ENCODE measurements around the gene WDR45B. TPM values are rescaled to one million over a fixed set of nuclear protein-coding genes. Genes with fewer than 3 reads are reported as not detected.
A peak's percentile ranks its signal among the peaks of the same experiment; 100 is the strongest.

Gene WDR45B
- total RNA-seq, 4 donors from 2014 or later, result 85.1 to 104 (median 89.3) TPM

DNA sequence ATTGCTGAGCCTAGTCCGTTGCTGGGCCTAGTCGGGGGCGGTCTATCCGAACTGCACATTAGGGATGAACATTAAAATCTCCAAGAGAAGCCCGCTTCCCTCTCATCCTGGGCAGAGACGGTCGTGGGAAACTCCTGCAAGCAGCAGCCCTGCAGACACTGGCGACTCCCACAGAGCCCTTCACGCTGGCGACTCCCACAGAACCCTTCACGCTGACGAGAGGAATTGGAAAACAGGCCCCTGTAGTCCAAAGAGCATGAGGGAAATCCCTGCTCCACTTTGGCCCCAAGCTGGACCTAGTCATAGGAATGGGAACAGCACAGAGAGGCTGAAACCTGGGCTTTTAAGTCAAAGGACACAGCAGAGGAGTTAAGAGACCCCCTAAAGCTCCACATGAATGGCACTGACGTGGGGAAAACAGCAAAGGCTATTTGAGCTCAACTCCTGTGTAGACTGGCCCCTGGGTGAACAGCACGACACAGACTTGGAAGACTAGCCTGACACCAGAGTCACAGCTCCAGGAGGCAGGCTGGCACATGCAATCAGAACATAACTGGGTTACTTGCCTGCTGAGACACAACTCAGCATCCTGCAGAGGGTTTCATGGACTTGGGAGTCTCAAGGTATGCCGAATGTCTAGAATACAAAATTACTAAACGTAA is 42.2 kb downstream of the WDR45B start:
- TF ChIP-seq POLR2A (IDR thresholded peaks at IDR 0.05), result no peak
- TF ChIP-seq, protein P1, sequence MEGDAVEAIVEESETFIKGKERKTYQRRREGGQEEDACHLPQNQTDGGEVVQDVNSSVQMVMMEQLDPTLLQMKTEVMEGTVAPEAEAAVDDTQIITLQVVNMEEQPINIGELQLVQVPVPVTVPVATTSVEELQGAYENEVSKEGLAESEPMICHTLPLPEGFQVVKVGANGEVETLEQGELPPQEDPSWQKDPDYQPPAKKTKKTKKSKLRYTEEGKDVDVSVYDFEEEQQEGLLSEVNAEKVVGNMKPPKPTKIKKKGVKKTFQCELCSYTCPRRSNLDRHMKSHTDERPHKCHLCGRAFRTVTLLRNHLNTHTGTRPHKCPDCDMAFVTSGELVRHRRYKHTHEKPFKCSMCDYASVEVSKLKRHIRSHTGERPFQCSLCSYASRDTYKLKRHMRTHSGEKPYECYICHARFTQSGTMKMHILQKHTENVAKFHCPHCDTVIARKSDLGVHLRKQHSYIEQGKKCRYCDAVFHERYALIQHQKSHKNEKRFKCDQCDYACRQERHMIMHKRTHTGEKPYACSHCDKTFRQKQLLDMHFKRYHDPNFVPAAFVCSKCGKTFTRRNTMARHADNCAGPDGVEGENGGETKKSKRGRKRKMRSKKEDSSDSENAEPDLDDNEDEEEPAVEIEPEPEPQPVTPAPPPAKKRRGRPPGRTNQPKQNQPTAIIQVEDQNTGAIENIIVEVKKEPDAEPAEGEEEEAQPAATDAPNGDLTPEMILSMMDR (IDR thresholded peaks at IDR 0.05), result no peak
- H3K9me3 ChIP-seq, result no peaks in the 10 kb centered on the region
- intact Hi-C loops (cut with DNase I), result no loop called here
- H3K36me3 ChIP-seq, result peaks cover 5 to 87% (median 29%) of the 10 kb centered on the region in 3 donors
- no peak for DNase-seq
- no peak overlapping the region for H3K4me3 ChIP-seq
- whole genome bisulfite sequencing, 2 donors, result 53 to 65% methylated on average over 3 to 9 of the region's 16 CpGs
- H3K27me3 ChIP-seq, result no peaks in the 10 kb centered on the region
- H3K4me1 ChIP-seq, result peaks cover 0 to 49% (median 13%) of the 10 kb centered on the region in 3 donors
- H3K27ac ChIP-seq, result peak overlapping the region; percentile 9 to 56 (median 53)

DNA sequence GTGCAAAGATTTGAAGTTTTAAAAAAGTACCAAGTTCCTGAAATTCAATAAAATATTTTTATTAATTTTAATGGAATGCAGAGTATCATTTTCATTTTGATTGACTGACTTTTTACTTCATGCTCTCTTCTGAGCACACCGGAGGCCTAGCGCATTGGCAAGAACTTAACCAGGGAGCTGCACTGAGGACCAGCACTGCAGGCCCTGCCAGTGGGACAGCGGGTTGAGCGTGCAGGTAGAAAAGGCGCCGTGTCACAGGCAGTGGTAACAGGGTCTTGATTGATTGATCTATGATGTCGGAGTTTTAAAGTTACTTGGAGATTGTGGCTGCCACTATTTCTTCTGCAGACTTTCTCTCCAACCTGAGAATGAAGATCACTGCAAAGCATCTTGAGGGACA is 43.7 kb downstream of the WDR45B start:
- intact Hi-C loops (cut with DNase I), result no loop called here
- peaks cover 0 to 49% (median 13%) of the 10 kb centered on the region in 3 donors for H3K4me1 ChIP-seq
- TF ChIP-seq, protein P1 (IDR thresholded peaks at IDR 0.05), result no peak
- TF ChIP-seq POLR2A (IDR thresholded peaks at IDR 0.05), result no peak

DNA sequence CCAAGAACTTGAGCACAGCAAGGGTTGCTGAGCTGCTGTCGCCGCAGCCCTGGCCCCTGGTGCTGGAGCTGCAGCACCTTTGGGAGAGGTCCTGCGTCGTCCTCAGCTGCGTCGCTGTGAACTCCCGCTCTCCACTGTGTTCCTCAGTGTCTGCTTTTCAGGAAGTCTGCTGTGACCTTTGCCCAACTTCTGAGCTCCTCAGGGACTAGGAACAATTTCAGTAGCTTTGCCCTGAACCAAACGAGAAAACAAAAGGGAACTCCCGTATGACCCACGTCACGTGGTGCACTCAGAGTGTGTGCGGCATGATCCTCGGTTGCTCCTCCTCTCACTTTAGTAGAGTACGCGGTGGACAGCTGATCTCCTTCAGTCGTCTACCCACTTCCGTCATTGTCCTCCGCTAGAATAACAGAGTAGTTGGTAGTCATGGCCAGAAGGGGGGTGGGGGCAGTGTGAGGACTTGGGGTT is 44.2 kb downstream of the WDR45B start:
- no peaks in the 10 kb centered on the region for H3K27me3 ChIP-seq
- peak overlapping the region in 3 of 4 donors; percentile 45 to 65 (median 63) for H3K27ac ChIP-seq
- peaks cover 5 to 87% (median 43%) of the 10 kb centered on the region in 3 donors for H3K36me3 ChIP-seq
- H3K4me3 ChIP-seq, result no peak overlapping the region
- H3K9me3 ChIP-seq, result no peaks in the 10 kb centered on the region
- 65 to 71% methylated on average over 15 to 18 of the region's 18 CpGs for WGBS, 2 donors
- intact Hi-C loops (cut with DNase I), result no loop called here
- DNase-seq, result no peak
- H3K4me1 ChIP-seq, result peaks cover 0 to 49% (median 13%) of the 10 kb centered on the region in 3 donors
- TF ChIP-seq POLR2A (IDR thresholded peaks at IDR 0.05), result no peak
- TF ChIP-seq, protein P1 (IDR thresholded peaks at IDR 0.05), result no peak

More for the DNA sequence above, 43.7 kb downstream of the WDR45B start:
- no peak for DNase-seq
- Histone ChIP-seq H3K27ac (peak overlapping the region in 3 of 4 donors; percentile 36 to 52 (median 45)), H3K9me3 (no peaks in the 10 kb centered on the region), H3K4me3 (no peak overlapping the region), H3K36me3 (peaks cover 5 to 87% (median 41%) of the 10 kb centered on the region in 3 donors), H3K27me3 (no peaks in the 10 kb centered on the region)
- WGBS, 2 donors, result 93 to 96% methylated on average over 7 of the region's 7 CpGs

DNA sequence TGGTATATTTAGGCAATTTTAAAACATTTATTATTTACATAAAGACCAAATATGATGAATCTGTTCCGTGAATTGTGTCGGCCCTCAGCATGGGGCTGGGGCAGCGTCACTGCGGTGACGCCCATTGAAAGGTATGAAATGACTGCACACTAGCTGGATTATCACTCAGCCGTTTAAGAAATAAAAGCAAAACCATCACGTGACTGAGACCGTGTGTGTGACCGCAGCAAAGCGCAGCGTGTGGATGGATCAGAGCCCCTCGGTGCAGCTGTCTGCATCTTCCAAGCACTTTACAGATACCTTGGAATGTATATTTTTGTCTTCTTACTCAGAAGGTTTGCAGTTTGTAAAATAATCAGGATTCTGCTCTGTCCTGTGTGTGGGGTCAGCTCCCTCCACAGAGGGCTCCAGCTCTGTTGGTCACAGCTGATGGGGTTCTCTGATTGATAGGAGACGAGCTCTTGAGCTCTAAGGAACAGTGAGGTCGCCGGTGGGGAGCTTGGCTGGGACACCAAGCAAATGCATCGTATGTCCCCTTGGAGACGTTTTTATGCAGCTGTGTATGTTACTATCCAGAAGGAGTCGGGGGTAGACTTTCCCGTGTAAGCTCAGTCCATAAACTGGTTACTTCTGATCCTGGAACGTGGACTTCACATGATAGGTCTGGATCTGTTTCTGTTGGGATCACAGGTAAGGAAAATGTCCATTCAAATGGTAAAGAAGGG is 45.1 kb downstream of the WDR45B start:
- Histone ChIP-seq H3K36me3 (peaks cover 5 to 90% (median 43%) of the 10 kb centered on the region in 3 donors), H3K4me1 (peaks cover 0 to 49% (median 13%) of the 10 kb centered on the region in 3 donors), H3K9me3 (no peaks in the 10 kb centered on the region), H3K27me3 (no peaks in the 10 kb centered on the region), H3K4me3 (no peak overlapping the region), H3K27ac (peak overlapping the region in 3 of 4 donors; percentile 9 to 65 (median 63))
- no peak for DNase-seq
- intact Hi-C loops (cut with DNase I), result no loop called here
- WGBS, 2 donors, result 82 to 84% methylated on average over 18 to 20 of the region's 20 CpGs
- TF ChIP-seq, protein P1 (IDR thresholded peaks at IDR 0.05), result no peak
- TF ChIP-seq POLR2A (IDR thresholded peaks at IDR 0.05), result no peak

DNA sequence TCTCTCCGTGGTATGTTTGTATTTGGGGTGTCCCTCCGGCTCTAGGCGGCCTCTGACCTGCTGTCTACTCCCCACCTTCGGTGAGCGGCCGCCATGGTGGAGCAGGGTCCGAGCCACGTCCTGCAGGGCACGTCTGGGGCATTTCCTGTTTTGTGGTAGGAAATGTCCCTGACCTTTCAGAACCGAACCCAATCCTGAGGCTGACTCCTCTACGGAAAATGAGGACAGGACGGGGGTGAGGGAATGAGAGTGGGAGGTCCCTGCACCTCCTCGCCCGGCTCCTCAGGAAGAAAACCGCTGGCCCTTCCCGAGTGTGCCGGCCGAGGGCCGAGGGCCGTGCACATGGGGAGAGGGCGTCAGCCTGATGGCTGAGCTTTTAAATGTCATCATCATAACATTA is 45.8 kb downstream of the WDR45B start:
- peak overlapping the region in 3 of 4 donors; percentile 9 to 42 (median 21) for H3K27ac ChIP-seq

More for the DNA sequence above, 45.8 kb downstream of the WDR45B start:
- no peak for TF ChIP-seq POLR2A (IDR thresholded peaks at IDR 0.05)
- TF ChIP-seq, protein P1 (IDR thresholded peaks at IDR 0.05), result no peak
- whole genome bisulfite sequencing, 2 donors, result 74 to 80% methylated on average over 15 to 16 of the region's 21 CpGs
- peaks cover 0 to 49% (median 13%) of the 10 kb centered on the region in 3 donors for H3K4me1 ChIP-seq
- no peaks in the 10 kb centered on the region for H3K27me3 ChIP-seq
- H3K36me3 ChIP-seq, result peaks cover 5 to 93% (median 43%) of the 10 kb centered on the region in 3 donors
- no peak for DNase-seq
- intact Hi-C loops (cut with DNase I), result no loop called here
- no peak overlapping the region for H3K4me3 ChIP-seq
- H3K9me3 ChIP-seq, result no peaks in the 10 kb centered on the region
